ENCODE data around the gene RCAN1.

Gene RCAN1

GRCh38 chr21:34537838-34538237, 77.1 kb downstream of the RCAN1 start:
- DNase-seq (ENCODE audit: low spot score), result no peak

GRCh38 chr21:34536820-34537219, 78.1 kb downstream of the RCAN1 start:
- no peak for DNase-seq (ENCODE audit: low spot score)

GRCh38 chr21:34536311-34536710, 78.6 kb downstream of the RCAN1 start:
- DNase-seq (ENCODE audit: low spot score), result no peak

GRCh38 chr21:34535886-34536285, 79.0 kb downstream of the RCAN1 start:
- no peak for DNase-seq (ENCODE audit: low spot score)

GRCh38 chr21:34534522-34534921, 80.4 kb downstream of the RCAN1 start:
- DNase-seq (ENCODE audit: low spot score), result no peak

- no peak for DNase-seq (ENCODE audit: low spot score)
Observed at GRCh38 chr21:34533938-34534337, 81.0 kb downstream of the RCAN1 start.

DNA sequence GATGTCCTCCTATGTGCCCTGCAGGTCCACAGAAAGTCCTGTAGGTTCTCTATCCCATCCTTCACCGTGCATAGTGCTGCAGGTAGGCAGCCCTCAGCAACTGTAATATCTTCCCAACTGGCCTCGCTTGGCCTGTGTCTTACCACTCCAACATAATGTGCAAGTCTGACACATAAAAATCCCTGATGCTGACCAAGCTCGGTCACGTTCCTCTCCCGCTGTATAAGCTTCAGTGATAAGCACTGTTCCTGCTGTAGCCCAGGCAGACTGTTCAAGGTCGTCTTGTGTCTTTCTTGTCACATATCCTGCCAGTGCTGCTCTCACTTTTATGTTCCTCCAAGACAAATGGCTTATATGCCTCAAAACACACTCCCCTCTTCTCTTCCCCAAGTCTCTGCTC, 83.5 kb downstream of the RCAN1 start:
- no peak for DNase-seq (ENCODE audit: low spot score)

GRCh38 chr21:34530261-34530660, 84.7 kb downstream of the RCAN1 start:
- DNase-seq (ENCODE audit: low spot score), result no peak

DNA sequence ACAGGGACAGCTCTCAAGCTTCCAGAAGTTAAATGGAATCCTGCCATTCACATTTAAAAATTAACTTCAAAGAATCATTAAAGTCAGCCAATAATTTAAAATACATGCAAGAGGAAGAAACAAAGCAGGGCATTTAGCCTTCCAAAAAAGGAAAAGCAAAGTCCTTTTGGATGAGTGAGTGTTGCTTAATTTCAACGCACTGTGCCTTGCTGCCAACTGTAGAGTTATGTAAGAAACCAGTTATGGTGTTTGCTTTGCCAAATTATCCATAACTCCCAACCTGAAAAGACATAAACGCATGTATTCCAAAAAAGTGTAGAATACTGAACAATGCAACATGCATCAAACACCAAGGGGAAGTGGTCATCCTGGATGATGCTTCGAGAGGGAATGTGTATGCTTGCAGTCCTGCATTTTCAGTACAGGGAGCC, 86.8 kb downstream of the RCAN1 start:
- DNase-seq (ENCODE audit: low spot score), result no peak

DNA sequence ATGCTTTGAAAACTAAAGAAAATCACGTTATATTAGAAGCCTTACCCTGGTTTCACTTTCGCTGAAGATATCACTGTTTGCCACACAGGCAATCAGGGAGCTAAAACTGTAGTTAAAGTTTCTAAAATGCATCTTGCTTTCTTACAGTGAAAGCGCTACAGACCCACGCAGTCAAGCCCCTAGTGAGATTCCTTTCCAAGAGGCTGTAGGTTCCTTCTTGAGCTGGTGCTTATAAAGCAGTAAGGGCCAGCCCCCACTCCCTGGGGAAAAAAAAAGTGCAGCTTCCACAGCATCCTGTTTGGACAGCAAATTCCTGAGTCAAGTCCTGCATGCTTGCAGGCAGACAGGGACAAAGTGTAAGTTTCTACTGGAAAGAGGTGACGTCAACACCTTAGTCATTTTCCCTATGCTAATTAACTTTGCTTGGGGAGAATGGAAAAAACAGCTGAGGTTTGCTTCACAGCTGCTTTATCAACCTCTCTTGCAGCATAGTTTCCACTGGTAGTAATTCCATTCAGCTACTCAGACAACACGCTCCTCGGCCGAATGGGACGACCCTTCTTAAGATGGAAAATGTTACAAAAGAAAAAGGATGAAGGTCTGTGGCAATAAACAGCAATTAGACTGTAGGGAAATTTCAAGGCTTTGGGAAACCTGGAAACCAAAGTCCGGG, 88.2 kb downstream of the RCAN1 start:
- DNase-seq (ENCODE audit: low spot score), result no peak

- no peak for DNase-seq (ENCODE audit: low spot score)
Observed at GRCh38 chr21:34526241-34526617, 88.7 kb downstream of the RCAN1 start.

DNA sequence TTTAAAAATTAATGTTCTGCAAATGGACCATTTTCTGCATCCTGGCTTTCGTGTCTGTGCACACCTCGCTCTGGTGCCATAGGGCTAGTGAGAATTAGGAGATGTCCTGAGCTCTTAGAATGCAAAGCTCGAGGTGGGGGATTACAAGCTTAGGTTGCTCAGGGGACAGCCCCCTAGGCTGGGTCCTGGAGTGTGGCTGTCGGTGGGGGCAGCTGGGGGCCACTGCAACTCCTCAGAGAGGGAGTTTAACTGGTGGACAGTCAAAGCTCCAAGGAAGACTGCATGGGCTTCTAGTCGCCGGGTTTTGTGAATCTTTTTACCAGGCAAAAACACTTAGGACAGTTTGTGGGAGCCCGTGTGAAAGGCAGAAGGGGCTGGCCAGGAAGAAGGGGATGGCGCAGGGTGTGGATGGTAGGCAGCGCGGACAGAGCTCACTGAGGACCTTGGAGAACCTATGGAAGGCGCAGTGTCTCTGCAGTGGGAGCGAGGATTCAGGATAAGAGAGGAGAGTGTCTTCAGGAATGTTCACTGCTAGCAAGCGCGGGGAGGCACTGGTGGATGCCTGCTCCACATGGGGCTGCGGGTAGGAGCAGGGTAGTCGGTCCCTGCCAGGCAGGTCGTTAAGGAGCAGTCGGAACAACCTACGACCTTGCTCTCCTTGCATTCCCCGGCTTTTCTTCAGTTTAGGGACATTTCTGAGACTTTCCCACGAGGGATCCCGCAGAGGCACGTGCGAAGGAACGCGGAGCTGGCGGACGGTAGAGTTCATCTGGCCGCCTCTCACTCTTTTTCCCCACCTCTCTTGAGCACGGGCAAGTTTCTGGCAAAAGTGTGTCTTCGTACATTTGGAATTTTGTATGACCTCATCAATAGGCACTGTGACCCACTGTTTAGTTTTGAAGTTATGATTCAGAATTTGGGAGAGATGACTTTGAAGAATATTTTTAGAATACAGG, 90.0 kb downstream of the RCAN1 start:
- no peak for DNase-seq (ENCODE audit: low spot score)

DNA sequence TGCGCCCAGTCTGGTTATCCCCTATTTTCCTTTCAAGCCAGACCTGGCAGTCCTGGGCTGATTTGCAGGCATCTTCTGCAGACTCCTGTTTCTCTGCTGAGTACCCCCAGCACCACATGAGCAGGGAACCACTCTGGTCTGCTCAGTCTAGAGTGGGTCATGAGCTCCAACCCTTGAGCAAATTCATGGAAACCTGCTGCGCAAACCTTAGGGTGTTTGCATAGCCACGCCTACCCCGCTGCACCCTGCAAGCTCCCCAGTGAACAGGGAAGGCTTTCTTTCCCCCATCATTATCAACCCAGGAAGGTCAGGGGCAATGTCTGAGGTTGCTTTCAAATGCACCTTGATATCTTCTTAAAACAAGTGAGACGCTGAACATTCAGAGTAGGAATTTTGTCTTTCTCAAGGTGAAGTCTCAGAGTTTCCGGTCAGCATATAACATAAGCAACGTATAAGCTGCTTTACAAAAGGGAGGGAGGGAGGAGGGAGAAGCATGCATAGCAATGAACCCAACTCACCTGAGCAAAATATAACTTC, 91.8 kb downstream of the RCAN1 start:
- DNase-seq (ENCODE audit: low spot score), result no peak

- DNase-seq (ENCODE audit: low spot score), result no peak
Observed at GRCh38 chr21:34522284-34522683, 92.6 kb downstream of the RCAN1 start.

DNA sequence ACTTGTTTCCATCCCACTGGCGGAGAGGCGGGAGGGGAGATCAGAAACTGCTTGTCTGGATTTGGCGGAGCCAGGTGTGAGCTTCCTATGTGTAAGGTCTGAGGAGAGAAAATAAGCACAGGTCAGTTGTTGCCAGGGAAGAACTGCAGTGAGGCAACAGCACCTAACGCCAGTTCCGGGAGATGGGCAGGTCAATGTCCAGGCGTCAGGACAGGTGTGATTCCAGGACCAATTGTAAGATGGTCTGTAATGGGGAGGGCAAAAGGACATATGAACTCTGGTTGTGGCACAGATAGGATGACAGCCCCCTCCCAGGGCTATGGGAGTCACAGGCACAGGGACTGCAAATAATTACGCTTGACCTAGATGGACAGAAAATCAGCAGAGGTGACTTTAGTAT, 93.4 kb downstream of the RCAN1 start:
- DNase-seq (ENCODE audit: low spot score), result no peak

DNA sequence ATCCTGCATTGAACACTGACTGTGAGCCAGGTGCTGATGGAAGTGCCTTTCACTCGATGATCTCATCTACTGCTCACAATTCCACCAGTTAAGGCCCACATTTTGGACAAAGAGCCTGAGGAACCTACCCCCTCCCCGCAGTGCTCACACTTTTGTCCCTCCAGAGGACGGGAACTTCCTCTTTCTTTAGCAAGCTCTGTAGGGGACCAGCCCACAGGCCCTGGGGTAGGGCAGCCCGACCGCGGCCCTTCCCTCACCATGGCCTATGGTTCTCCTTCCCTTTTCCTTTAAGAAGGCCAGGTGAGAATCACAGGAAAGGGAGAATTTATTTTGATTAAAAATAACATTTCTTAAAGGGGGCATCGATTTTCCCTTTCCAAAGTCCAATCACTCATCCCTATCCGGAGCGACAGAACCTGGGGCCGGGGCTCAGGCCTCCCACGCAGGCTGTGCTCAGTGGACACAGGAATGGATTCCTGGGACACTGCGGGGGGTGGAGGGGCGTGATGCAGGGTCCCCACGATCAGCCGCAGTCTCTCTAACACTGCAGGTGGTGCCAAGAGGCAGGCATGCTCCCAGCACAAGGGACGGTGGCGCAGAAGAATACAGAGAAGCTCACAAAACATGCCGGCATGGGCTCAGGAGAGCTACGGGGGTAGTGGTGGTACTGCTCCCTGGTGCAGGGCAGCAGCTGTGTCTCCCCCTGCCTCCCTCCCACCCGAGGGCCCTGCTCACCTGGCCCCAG, 94.0 kb downstream of the RCAN1 start:
- no peak for DNase-seq (ENCODE audit: low spot score)

DNA sequence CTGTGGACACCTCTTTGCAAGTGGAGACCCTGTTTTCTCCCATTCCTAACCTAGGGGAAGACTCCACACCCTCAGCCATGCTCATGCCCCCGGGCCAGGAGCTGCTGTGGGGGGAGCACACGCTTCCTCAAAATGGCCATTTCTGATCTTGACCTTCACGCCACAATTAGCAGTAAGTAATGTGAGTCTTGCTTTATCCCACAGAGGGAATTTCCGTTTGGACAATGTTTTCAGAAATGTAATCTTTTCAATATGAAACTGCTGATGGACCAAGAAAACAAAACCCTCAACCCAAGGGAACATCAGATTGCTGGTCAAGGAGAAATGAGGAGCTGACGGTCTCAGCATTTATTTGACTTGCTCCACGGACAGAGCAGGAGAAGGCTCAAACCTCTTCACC, 94.6 kb downstream of the RCAN1 start:
- DNase-seq (ENCODE audit: low spot score), result no peak

DNA sequence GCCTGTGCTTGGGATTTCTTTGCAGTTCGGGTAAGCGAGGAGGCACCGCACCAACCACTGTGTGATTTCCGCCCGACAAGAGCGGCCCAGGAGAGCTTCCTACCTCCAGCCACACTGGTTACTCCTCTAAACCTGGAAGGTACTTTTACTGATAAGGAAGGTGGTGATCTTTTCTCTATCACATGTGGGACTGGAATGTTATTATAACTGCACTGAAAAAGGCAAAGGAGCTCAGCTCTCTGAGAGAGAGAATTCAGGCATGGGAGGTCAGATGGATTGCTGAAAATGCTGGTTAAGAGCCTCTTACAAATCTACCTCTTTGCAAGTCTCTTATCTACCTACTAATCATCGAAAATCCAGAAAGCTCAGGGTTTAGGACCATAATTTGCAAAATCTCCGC, 95.2 kb downstream of the RCAN1 start:
- DNase-seq (ENCODE audit: low spot score), result no peak

GRCh38 chr21:34519016-34519415, 95.9 kb downstream of the RCAN1 start:
- DNase-seq (ENCODE audit: low spot score), result no peak

DNA sequence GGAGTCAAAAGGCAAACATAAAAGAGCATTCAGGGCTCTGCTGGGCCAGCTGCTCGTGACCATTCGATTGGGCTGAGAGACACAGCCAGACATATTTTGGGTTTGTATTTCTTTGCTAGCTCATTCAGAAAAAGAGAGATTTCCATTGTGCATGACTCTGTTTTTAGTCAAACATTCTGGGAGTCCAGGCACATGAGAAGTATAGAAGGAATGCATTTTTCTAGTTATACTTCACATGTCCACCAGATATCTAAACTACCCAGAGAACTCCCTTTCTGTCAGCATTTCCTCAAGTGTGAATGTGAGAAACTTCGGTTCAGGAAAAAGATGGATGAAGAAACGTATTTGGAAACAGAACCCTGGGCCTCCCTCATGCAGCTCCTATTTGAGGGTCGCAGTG, 96.6 kb downstream of the RCAN1 start:
- DNase-seq (ENCODE audit: low spot score), result no peak

GRCh38 chr21:34517491-34518245, 97.2 kb downstream of the RCAN1 start:
- no peak for DNase-seq (ENCODE audit: low spot score)

GRCh38 chr21:34517039-34517438, 97.9 kb downstream of the RCAN1 start:
- DNase-seq (ENCODE audit: low spot score), result no peak
